HCT116 (cell line): Measurements from ENCODE around the gene LASP1. TPM values are rescaled to one million over a fixed set of nuclear protein-coding genes. Genes with fewer than 3 reads are reported as not detected.

Experiments
- ATAC-seq: fragments of 200-7000 bp; cut with Tn5 transposase; 2 replicates; pipeline ENCODE4 v1.9.1; 2020; ENCODE audit warnings: mild to moderate bottlenecking, moderate library complexity
- BruUV-seq: library from RNA; stranded (reverse); fragments of 400-500 nt; replicated peaks from 2 replicates; lab custom pipeline; 2021; lab: Mats Ljungman, UMichigan
- CTCF ChIA-PET: fragments of 300-600 bp; sonication (Branson Sonifier 250); formaldehyde crosslinking; loops from one replicate; lab custom pipeline; 2021; ENCODE audit warnings: antibody characterized with exemption; lab: Charles Lee
- POLR2A ChIA-PET: fragments of 300-600, 350-600 bp; sonication (Branson Sonifier 250); formaldehyde crosslinking; loops from one replicate; lab custom pipeline; 2021; ENCODE audit warnings: antibody characterized with exemption; lab: Charles Lee
- RAD21 ChIA-PET, 2 experiments: fragments of 300-600 bp; sonication (Branson Sonifier 250); formaldehyde crosslinking; loops; one replicate each; lab custom pipeline; 2023; ENCODE audit warnings: low total read pairs in 2 of 2; ENCODE audit not compliant: uncharacterized antibody in 2 of 2, unreplicated experiment in 2 of 2, low non-redundant PET in 1 of 2; lab: Charles Lee
- DNase-seq: peaks from one replicate; pipeline ENCODE4 v3.0.0-alpha.2; 2010; ENCODE audit warnings: low read depth, low spot score
- H2AFZ ChIP-seq: fragments of 200-600 bp; shearing (Covaris generic), sonication (generic); 2 replicates; pipeline ENCODE4 v1.6.1; 2017; ENCODE audit warnings: low read depth, mixed run types, mixed read lengths, antibody characterized with exemption, low read length; ENCODE audit not compliant: poor library complexity, severe bottlenecking
- H3K27ac ChIP-seq: 2 replicates; pipeline ENCODE4 v1.5.1; 2012; ENCODE audit warnings: low read depth, low read length
- H3K27me3 ChIP-seq: fragments of 200-600 bp; sonication (generic); 2 replicates; pipeline ENCODE4 v1.6.1; 2016; ENCODE audit warnings: mixed run types, low read length, mixed read lengths; ENCODE audit not compliant: insufficient read depth
- H3K36me3 ChIP-seq, 2 experiments: fragments of 200-500 bp in 1 of 2; fragments of 200-600 bp in 1 of 2; sonication (Bioruptor generic) in 1 of 2; sonication (generic) in 1 of 2; 2 replicates each; pipeline versions ENCODE4 v1.5.1 to v1.6.1; 2014 to 2016; ENCODE audit warnings: low read length in 2 of 2, inconsistent platforms in 1 of 2, mixed read lengths in 1 of 2, mixed run types in 1 of 2; ENCODE audit not compliant: insufficient read depth in 2 of 2, control insufficient read depth in 1 of 2
- H3K4me1 ChIP-seq, 2 experiments: fragments of 200-600 bp in 1 of 2; sonication (generic) in 1 of 2; 2 replicates each; pipeline versions ENCODE4 v1.5.1 to v1.6.1; 2012 to 2017; ENCODE audit warnings: low read length in 2 of 2, inconsistent platforms in 1 of 2, mild to moderate bottlenecking in 1 of 2, mixed read lengths in 1 of 2, mixed run types in 1 of 2, moderate library complexity in 1 of 2; ENCODE audit not compliant: insufficient read depth in 2 of 2, control insufficient read depth in 1 of 2
- H3K4me2 ChIP-seq: fragments of 200-600 bp; sonication (generic); 2 replicates; pipeline ENCODE4 v1.6.1; 2017; ENCODE audit warnings: mixed run types, low read length, mixed read lengths
- H3K4me3 ChIP-seq, 2 experiments: fragments of 200-600 bp in 1 of 2; sonication (generic) in 1 of 2; replicated peaks in 1 of 2; 2 replicates each; pipeline ENCODE4 v1.5.1; 2011 to 2016; ENCODE audit warnings: low read length in 2 of 2, control low read depth in 1 of 2, low read depth in 1 of 2, mild to moderate bottlenecking in 1 of 2, mixed read lengths in 1 of 2, mixed run types in 1 of 2
- H3K79me2 ChIP-seq: fragments of 200-600 bp; sonication (generic); 2 replicates; pipeline ENCODE4 v1.6.1; 2017; ENCODE audit warnings: mild to moderate bottlenecking, mixed run types, low read length, moderate library complexity, mixed read lengths; ENCODE audit not compliant: insufficient read depth
- H3K9ac ChIP-seq: fragments of 200-600 bp; sonication (generic); 2 replicates; pipeline ENCODE4 v1.6.1; 2016; ENCODE audit warnings: low read length, mixed read lengths
- H3K9me2 ChIP-seq: fragments of 200-600 bp; sonication (generic), shearing (Covaris generic); 2 replicates; pipeline ENCODE4 v1.6.1; 2017; ENCODE audit warnings: mixed run types, mild to moderate bottlenecking, moderate library complexity; ENCODE audit not compliant: insufficient read depth
- H3K9me3 ChIP-seq, 2 experiments: fragments of 200-500 bp in 1 of 2; fragments of 200-600 bp in 1 of 2; sonication (Bioruptor generic) in 1 of 2; sonication (generic) in 1 of 2; 2 replicates each; pipeline ENCODE4 v1.6.1; 2014 to 2017; ENCODE audit warnings: low read length in 2 of 2, mixed read lengths in 2 of 2, inconsistent platforms in 1 of 2, low read depth in 1 of 2, mild to moderate bottlenecking in 1 of 2, mixed run types in 1 of 2, moderate library complexity in 1 of 2; ENCODE audit not compliant: control insufficient read depth in 1 of 2, insufficient read depth in 1 of 2
- H4K20me1 ChIP-seq: fragments of 200-600 bp; sonication (generic), shearing (Covaris generic); 2 replicates; pipeline ENCODE4 v1.6.1; 2017; ENCODE audit warnings: mixed run types, mild to moderate bottlenecking, moderate library complexity; ENCODE audit not compliant: insufficient read depth
- ATF3 ChIP-seq: IDR thresholded peaks from 2 replicates; pipeline ENCODE4 v1.6.1; 2012
- CBX3 ChIP-seq: IDR thresholded peaks from 2 replicates; pipeline ENCODE4 v1.6.1; 2012; ENCODE audit warnings: low read depth
- CEBPB ChIP-seq: IDR thresholded peaks from 2 replicates; pipeline ENCODE4 v1.6.1; 2012; ENCODE audit warnings: low read depth
- CTCF ChIP-seq, 3 experiments: fragments of 200-600 bp in 1 of 3; sonication (generic) in 1 of 3; IDR thresholded peaks in 2 of 3; conservative IDR thresholded peaks in 1 of 3; 2 replicates each; pipeline ENCODE4 v1.5.1; 2012 to 2017; ENCODE audit warnings: low read depth in 2 of 3, low read length in 2 of 3, antibody characterized with exemption in 1 of 3, borderline replicate concordance in 1 of 3, control low read depth in 1 of 3, mild to moderate bottlenecking in 1 of 3, mixed read lengths in 1 of 3, mixed run types in 1 of 3, moderate library complexity in 1 of 3; ENCODE audit not compliant: insufficient read depth in 1 of 3
- EZH2phosphoT487 ChIP-seq: fragments of 200-600 bp; IDR thresholded peaks from 2 replicates; pipeline ENCODE4 v1.6.1; 2018; ENCODE audit warnings: antibody characterized with exemption, borderline replicate concordance
- MAX ChIP-seq: IDR thresholded peaks from 2 replicates; pipeline ENCODE4 v1.6.1; 2012
- POLR2A ChIP-seq: IDR thresholded peaks from 2 replicates; pipeline ENCODE4 v1.7.0; 2011; ENCODE audit warnings: borderline replicate concordance; ENCODE audit not compliant: insufficient read depth, insufficient read length; ENCODE audit errors: extremely low read depth
- POLR2AphosphoS5 ChIP-seq: IDR thresholded peaks from 2 replicates; pipeline ENCODE4 v1.6.1; 2011; ENCODE audit warnings: mild to moderate bottlenecking, low read depth, low read length, moderate library complexity
- REST ChIP-seq: IDR thresholded peaks from 2 replicates; pipeline ENCODE4 v1.6.1; 2012; ENCODE audit warnings: low read depth
- SIN3A ChIP-seq: IDR thresholded peaks from 2 replicates; pipeline ENCODE4 v1.6.1; 2012; ENCODE audit warnings: low read depth
- SP1 ChIP-seq: IDR thresholded peaks from 2 replicates; pipeline ENCODE4 v1.6.1; 2012; ENCODE audit warnings: low read depth
- SRF ChIP-seq: IDR thresholded peaks from 2 replicates; pipeline ENCODE4 v1.6.1; 2012; ENCODE audit warnings: low read depth
- TCF7L2 ChIP-seq: IDR thresholded peaks from 2 replicates; pipeline ENCODE4 v1.7.0; 2011; ENCODE audit warnings: borderline replicate concordance, inconsistent platforms; ENCODE audit not compliant: insufficient read depth, insufficient read length; ENCODE audit errors: extremely low read depth
- YY1 ChIP-seq: IDR thresholded peaks from 2 replicates; pipeline ENCODE4 v1.6.1; 2011; ENCODE audit warnings: low read length, low read depth, moderate library complexity, mild to moderate bottlenecking; ENCODE audit not compliant: insufficient replicate concordance; ENCODE audit errors: extremely low read depth
- ZBTB33 ChIP-seq: IDR thresholded peaks from 2 replicates; pipeline ENCODE4 v1.6.1; 2011; ENCODE audit warnings: mild to moderate bottlenecking, low read length, moderate library complexity; ENCODE audit not compliant: insufficient replicate concordance; ENCODE audit errors: extremely low read depth
- intact Hi-C: fragments of 100-400 bp; cut with micrococcal nuclease; formaldehyde crosslinking; loops from 2 replicates; pipeline ENCODE4 v1.10.0; 2022
- total RNA-seq: library from RNA; stranded (reverse); gene quantifications from one replicate; pipeline ENCODE4 v1.2.1, GENCODE V29; 2021; ENCODE audit not compliant: unreplicated experiment

The LASP1 gene
- total RNA-seq, 1 experiment from 2014 or later: 149 TPM

GRCh38 chr17:38853292-38854219 lies 16.3 kb upstream of the LASP1 start, which contains the start of gene RPL23:
Gene RPL23 (minus strand): TSS chr17:38853721. CDS start chr17:38853710, 11 bp downstream.
- Histone ChIP-seq H3K4me3 (peak within 1 kb of the TSS; percentile 67 to 99), H2AFZ (no peak within 1 kb of the TSS), H3K9me3 (no peaks in the 10 kb centered on the region), H3K4me1 (peaks cover 19 to 44% of the 10 kb centered on the region in 2 experiments; a peak in 3 of 4 replicates), H3K9ac (peak within 1 kb of the TSS; percentile 92), H3K9me2 (no peaks in the 10 kb centered on the region), H3K4me2 (peak within 1 kb of the TSS; percentile 89), H3K27me3 (no peaks in the 10 kb centered on the region), H3K27ac (peak within 1 kb of the TSS; percentile 85), H4K20me1 (peaks cover 32% of the 10 kb centered on the region; the same call in 1 of the 2 replicates), H3K36me3 (peaks cover 39 to 45% of the 10 kb centered on the region in 2 experiments), H3K79me2 (peaks cover 48% of the 10 kb centered on the region)
- DNase-seq: peak; percentile 95
- RAD21 ChIA-PET: interaction anchor here in 1 of 2 experiments (1.2 kb wide), 1 partner anchor 10 kb away, joined by 3 read pairs; no protein-coding TSS in a partner anchor
- ATAC-seq: peak; percentile 80
- TSS peak; percentile 63 for BruUV-seq
- intact Hi-C loops: loop anchor here (5.0 kb wide), 1 partner anchor 101 kb away; the partner anchor contains the start of gene PSMB3
- CTCF ChIA-PET: interaction anchor here (1.1 to 1.6 kb wide), 4 partner anchors 16 to 311 kb away, joined by 3 to 4 read pairs (median 4); partner anchors contain the start of gene LASP1
- POLR2A ChIA-PET: interaction anchor here (0.8 to 4.5 kb wide), 15 partner anchors 9 to 300 kb away, joined by 3 to 55 read pairs (median 11); partner anchors contain the start of genes CWC25, LASP1 and PSMB3
- TF ChIP-seq ZBTB33 (peak; percentile 22), TCF7L2 (no peak), SIN3A (peak; percentile 74; the same call in 1 of the 2 replicates), EZH2phosphoT487 (no peak), YY1 (no peak), SP1 (peak; percentile 87), SRF (peak; percentile 95), CEBPB (peak; percentile 93), POLR2AphosphoS5 (peak; percentile 98), ATF3 (no peak), REST (no peak), CBX3 (peak; percentile 77; the same call in 1 of the 2 replicates), POLR2A (peak; percentile 98), CTCF (IDR thresholded peaks at IDR 0.05 in 2 of 3, conservative IDR thresholded peaks at IDR 0.05 in 1 of 3; ENCODE audit: borderline replicate concordance in 1 of 3, insufficient read depth in 1 of 3, low read depth in 2 of 3, low read length in 2 of 3) (no peak), MAX (peak; percentile 91)
